H9 (cell line): Measurements from ENCODE around the gene SLC30A1. TPM values are rescaled to one million over a fixed set of nuclear protein-coding genes. Genes with fewer than 3 reads are reported as not detected.

Experiments
- DNase-seq: peaks from one replicate; pipeline ENCODE4 v3.0.0-alpha.2; 2017
- H2AFZ ChIP-seq: one replicate; pipeline ENCODE4 v1.6.1; 2013; ENCODE audit warnings: mild to moderate bottlenecking, low read length, control low read depth, moderate library complexity
- H2AK5ac ChIP-seq: 2 replicates; pipeline ENCODE4 v1.6.1; 2013; ENCODE audit warnings: low read length, control low read depth, mixed read lengths; ENCODE audit not compliant: insufficient read length
- H2BK120ac ChIP-seq: one replicate; pipeline ENCODE4 v1.6.1; 2013; ENCODE audit warnings: low read depth, mild to moderate bottlenecking, low read length, control low read depth, inconsistent platforms; ENCODE audit not compliant: poor library complexity, severe bottlenecking
- H2BK12ac ChIP-seq: 2 replicates; pipeline ENCODE4 v1.6.1; 2013; ENCODE audit warnings: low read length, control low read depth, mixed read lengths, low read depth; ENCODE audit not compliant: insufficient read length
- H2BK15ac ChIP-seq: 2 replicates; pipeline ENCODE4 v1.6.1; 2013; ENCODE audit warnings: low read depth, low read length, control low read depth
- H2BK20ac ChIP-seq: one replicate; pipeline ENCODE4 v1.6.1; 2013; ENCODE audit warnings: low read depth, mild to moderate bottlenecking, low read length, control low read depth, inconsistent platforms; ENCODE audit not compliant: poor library complexity, severe bottlenecking
- H2BK5ac ChIP-seq: 2 replicates; pipeline ENCODE4 v1.6.1; 2013; ENCODE audit warnings: low read length, control low read depth, mixed read lengths; ENCODE audit not compliant: insufficient read length
- H3K14ac ChIP-seq: 2 replicates; pipeline ENCODE4 v1.6.1; 2013; ENCODE audit warnings: low read length, control low read depth; ENCODE audit not compliant: insufficient read depth
- H3K18ac ChIP-seq: 2 replicates; pipeline ENCODE4 v1.6.1; 2013; ENCODE audit warnings: low read depth, mild to moderate bottlenecking, mixed read lengths, low read length, control low read depth; ENCODE audit not compliant: insufficient read length
- H3K23ac ChIP-seq: 2 replicates; pipeline ENCODE4 v1.6.1; 2013; ENCODE audit warnings: low read length, control low read depth, mixed read lengths, low read depth; ENCODE audit not compliant: insufficient read length
- H3K23me2 ChIP-seq: 2 replicates; pipeline ENCODE4 v1.6.1; 2013; ENCODE audit warnings: low read depth, mild to moderate bottlenecking, mixed read lengths, low read length, control low read depth; ENCODE audit not compliant: insufficient read length, poor library complexity, severe bottlenecking
- H3K27ac ChIP-seq: 2 replicates; pipeline ENCODE4 v1.5.1; 2013; ENCODE audit warnings: low read length, control low read depth, mixed read lengths, low read depth; ENCODE audit not compliant: insufficient read length
- H3K27me3 ChIP-seq: 2 replicates; pipeline ENCODE4 v1.6.1; 2013; ENCODE audit warnings: low read length, control low read depth, inconsistent platforms; ENCODE audit not compliant: insufficient read depth
- H3K4ac ChIP-seq: 2 replicates; pipeline ENCODE4 v1.6.1; 2013; ENCODE audit warnings: low read depth, mild to moderate bottlenecking, control low read depth, inconsistent platforms, low read length, moderate library complexity
- H3K4me1 ChIP-seq: 2 replicates; pipeline ENCODE4 v1.6.1; 2013; ENCODE audit warnings: low read length, control low read depth, inconsistent platforms; ENCODE audit not compliant: insufficient read depth
- H3K4me2 ChIP-seq: 2 replicates; pipeline ENCODE4 v1.6.1; 2013; ENCODE audit warnings: low read length, control low read depth, mixed read lengths; ENCODE audit not compliant: insufficient read length, insufficient read depth
- H3K56ac ChIP-seq: 2 replicates; pipeline ENCODE4 v1.6.1; 2013; ENCODE audit warnings: low read depth, mild to moderate bottlenecking, mixed read lengths, low read length, control low read depth; ENCODE audit not compliant: insufficient read length
- H3K79me1 ChIP-seq: 2 replicates; pipeline ENCODE4 v1.6.1; 2013; ENCODE audit warnings: low read depth, mild to moderate bottlenecking, moderate library complexity, low read length, control low read depth, inconsistent platforms; ENCODE audit not compliant: insufficient read depth, poor library complexity, severe bottlenecking
- H3K79me2 ChIP-seq: 2 replicates; pipeline ENCODE4 v1.6.1; 2013; ENCODE audit warnings: low read length, control low read depth, inconsistent platforms; ENCODE audit not compliant: insufficient read depth
- H3K9ac ChIP-seq: 2 replicates; pipeline ENCODE4 v1.6.1; 2013; ENCODE audit warnings: low read length, control low read depth, mixed read lengths; ENCODE audit not compliant: insufficient read length; ENCODE audit errors: extremely low read depth
- H3K9me3 ChIP-seq: one replicate; pipeline ENCODE4 v1.6.1; 2013; ENCODE audit warnings: low read depth, low read length, inconsistent platforms; ENCODE audit not compliant: control insufficient read depth
- H3T11ph ChIP-seq: one replicate; pipeline ENCODE4 v1.6.1; 2013; ENCODE audit warnings: mild to moderate bottlenecking, low read length, control low read depth, inconsistent platforms
- H4K20me1 ChIP-seq: one replicate; pipeline ENCODE4 v1.6.1; 2013; ENCODE audit not compliant: control insufficient read depth, insufficient read length, insufficient read depth
- H4K5ac ChIP-seq: 2 replicates; pipeline ENCODE4 v1.6.1; 2013; ENCODE audit warnings: low read depth, mild to moderate bottlenecking, mixed read lengths, low read length, control low read depth; ENCODE audit not compliant: insufficient read length
- H4K8ac ChIP-seq: replicated peaks from 2 replicates; pipeline ENCODE4 v1.6.1; 2013; ENCODE audit warnings: low read length, control low read depth, mixed read lengths, low read depth; ENCODE audit not compliant: insufficient read length
- H4K91ac ChIP-seq: 2 replicates; pipeline ENCODE4 v1.6.1; 2013; ENCODE audit warnings: low read depth, mild to moderate bottlenecking, moderate library complexity, mixed read lengths, low read length, control low read depth; ENCODE audit not compliant: insufficient read length
- H3K27ac Mint-ChIP-seq, 3 experiments: 2 replicates in 2 of 3; 3 replicates in 1 of 3; pipeline ENCODE4 v1.8.0; 2020 to 2021; ENCODE audit warnings: mixed read lengths in 3 of 3, mild to moderate bottlenecking in 1 of 3, moderate library complexity in 1 of 3
- H3K27me3 Mint-ChIP-seq: 2 replicates; pipeline ENCODE4 v1.8.0; 2021; ENCODE audit warnings: low read depth, mild to moderate bottlenecking, moderate library complexity, mixed read lengths
- H3K36me3 Mint-ChIP-seq, 3 experiments: 2 replicates in 2 of 3; 3 replicates in 1 of 3; pipeline ENCODE4 v1.8.0; 2020 to 2021; ENCODE audit warnings: low read depth in 3 of 3, mixed read lengths in 3 of 3; ENCODE audit not compliant: insufficient read depth in 1 of 3
- H3K4me1 Mint-ChIP-seq, 2 experiments: 2 replicates each; pipeline ENCODE4 v1.8.0; 2020; ENCODE audit warnings: mixed read lengths in 2 of 2
- H3K4me3 Mint-ChIP-seq, 2 experiments: 2 replicates in 1 of 2; 3 replicates in 1 of 2; pipeline ENCODE4 v1.8.0; 2020 to 2021; ENCODE audit warnings: mild to moderate bottlenecking in 2 of 2, mixed read lengths in 2 of 2, moderate library complexity in 1 of 2
- H3K9me3 Mint-ChIP-seq, 2 experiments: 2 replicates in 1 of 2; 3 replicates in 1 of 2; pipeline ENCODE4 v1.8.0; 2020; ENCODE audit warnings: mild to moderate bottlenecking in 2 of 2, mixed read lengths in 2 of 2, moderate library complexity in 1 of 2
- CTCF ChIP-seq: fragments of 200-600 bp; sonication (generic); conservative IDR thresholded peaks from 3 replicates; pipeline ENCODE4 v1.8.0; 2021; ENCODE audit warnings: antibody characterized with exemption, mild to moderate bottlenecking
- total RNA-seq: library from RNA; stranded (reverse); gene quantifications from 2 replicates; pipeline ENCODE4 v1.2.1, GENCODE V29; 2021

The SLC30A1 gene
- total RNA-seq, 1 experiment from 2014 or later = 17.1 TPM

DNA sequence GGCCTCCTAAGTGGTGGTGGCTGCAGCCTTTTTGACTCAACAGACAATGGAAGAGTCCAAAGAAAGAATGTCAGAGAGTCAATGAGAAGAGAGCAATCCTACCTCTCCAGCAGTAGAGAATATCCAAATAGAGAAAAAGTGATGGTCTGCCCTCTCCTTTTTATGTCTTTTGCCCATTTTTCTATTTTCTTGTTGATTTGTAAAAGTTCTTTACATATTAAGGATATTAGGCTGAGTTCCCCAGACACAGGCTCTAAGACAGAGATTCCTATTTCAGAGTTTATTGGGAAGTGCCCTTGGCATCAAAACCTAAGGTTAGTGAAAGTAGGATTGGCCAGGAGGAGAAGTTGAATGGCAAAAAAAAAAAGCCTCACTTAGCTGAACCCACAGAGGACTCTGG, 20.3 kb upstream of the SLC30A1 start:
- H3K4me1 Mint-ChIP-seq = no peaks in the 10 kb centered on the region
- Histone ChIP-seq H3K14ac (no peak overlapping the region), H3K23ac (no peak overlapping the region), H3K4me2 (no peak overlapping the region), H4K20me1 (no peaks in the 10 kb centered on the region), H2BK12ac (no peak overlapping the region), H3K27ac (no peak overlapping the region), H4K8ac (no peak overlapping the region), H3K56ac (no peak overlapping the region), H3K79me1 (no peaks in the 10 kb centered on the region), H3K4ac (no peak overlapping the region), H2BK120ac (no peak overlapping the region), H3T11ph (no peak overlapping the region), H3K9me3 (no peaks in the 10 kb centered on the region), H2BK15ac (no peak overlapping the region), H3K18ac (no peak overlapping the region), H4K91ac (no peak overlapping the region), H4K5ac (no peak overlapping the region), H2BK5ac (no peak overlapping the region), H3K79me2 (no peaks in the 10 kb centered on the region), H3K9ac (no peak overlapping the region), H2AFZ (no peak overlapping the region), H3K27me3 (no peaks in the 10 kb centered on the region), H3K23me2 (no peaks in the 10 kb centered on the region), H2BK20ac (no peak overlapping the region), H3K4me1 (no peaks in the 10 kb centered on the region), H2AK5ac (no peak overlapping the region)
- no peaks in the 10 kb centered on the region for H3K36me3 Mint-ChIP-seq
- no peak for DNase-seq
- H3K4me3 Mint-ChIP-seq = no peak overlapping the region
- H3K27me3 Mint-ChIP-seq = no peaks in the 10 kb centered on the region
- no peaks in the 10 kb centered on the region for H3K9me3 Mint-ChIP-seq
- no peak overlapping the region for H3K27ac Mint-ChIP-seq
- TF ChIP-seq CTCF = no peak
